ENCODE measurements around the gene HDAC8.
"Not testable (repeated sequence)": the region's sequence is repeated elsewhere in the genome, so short reads cannot be mapped to it uniquely, and the experiment has no call there.

HDAC8 gene

GRCh38 chrX:72460715-72461114, 111.9 kb downstream of the HDAC8 start:
- DNase-seq (ENCODE audit: low read depth), result no peak

GRCh38 chrX:72449034-72449433, 123.6 kb downstream of the HDAC8 start:
- DNase-seq (ENCODE audit: low read depth), result not testable (repeated sequence)

GRCh38 chrX:72440764-72441163, 131.9 kb downstream of the HDAC8 start:
- DNase-seq (ENCODE audit: low read depth), result not testable (repeated sequence)

- no peak for DNase-seq (ENCODE audit: low read depth)
These were observed 136.6 kb downstream of the HDAC8 start for GRCh38 chrX:72436010-72436409.

GRCh38 chrX:72430405-72430968, 142.2 kb downstream of the HDAC8 start:
- no peak for DNase-seq (ENCODE audit: low read depth)

GRCh38 chrX:72421797-72422196, 150.8 kb downstream of the HDAC8 start:
- no peak for DNase-seq (ENCODE audit: low read depth)

DNA sequence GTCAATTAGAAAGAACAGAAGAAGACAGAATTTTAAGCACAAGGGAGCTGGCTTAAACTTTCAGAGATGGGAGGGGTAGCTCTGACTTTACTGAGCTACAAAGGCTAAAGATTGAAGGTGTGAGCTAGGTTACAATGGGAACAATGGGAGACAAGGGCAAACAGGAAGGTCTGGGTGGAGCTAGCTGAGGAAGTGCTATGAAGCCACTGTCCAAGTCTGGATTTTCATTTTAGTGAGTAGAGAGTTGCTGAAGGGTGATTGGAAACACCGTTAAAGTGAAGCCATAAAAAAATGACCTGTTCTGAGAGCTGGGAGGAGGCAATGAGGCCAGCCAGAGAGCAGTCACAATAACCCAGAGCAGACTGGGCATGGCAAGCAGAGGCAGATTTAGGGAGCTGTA, 162.7 kb downstream of the HDAC8 start:
- no peak for DNase-seq (ENCODE audit: low read depth)

- DNase-seq (ENCODE audit: low read depth), result no peak
These were observed 163.8 kb downstream of the HDAC8 start for GRCh38 chrX:72408885-72409284.

- not testable (repeated sequence) for DNase-seq (ENCODE audit: low read depth)
These were observed 167.5 kb downstream of the HDAC8 start for GRCh38 chrX:72405136-72405535.

DNA sequence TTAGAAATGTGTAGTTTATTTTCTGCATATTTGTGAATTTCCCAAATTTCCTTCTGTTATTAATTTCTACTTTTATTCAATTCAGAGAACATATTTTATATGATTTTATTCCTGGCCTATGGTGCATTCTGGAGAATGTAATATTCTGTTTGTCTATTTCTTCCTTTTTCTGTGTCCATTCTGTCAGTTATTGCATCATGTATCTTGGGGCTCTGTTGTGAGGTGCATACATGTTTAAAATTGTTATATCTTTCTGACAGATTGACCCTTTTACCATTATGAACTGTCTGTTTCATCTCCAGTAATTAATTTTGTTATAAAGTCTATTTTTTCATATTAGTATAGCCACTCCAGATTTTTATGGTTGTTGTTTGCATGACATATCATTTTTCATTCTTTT, 170.0 kb downstream of the HDAC8 start:
- DNase-seq (ENCODE audit: low read depth), result no peak

DNA sequence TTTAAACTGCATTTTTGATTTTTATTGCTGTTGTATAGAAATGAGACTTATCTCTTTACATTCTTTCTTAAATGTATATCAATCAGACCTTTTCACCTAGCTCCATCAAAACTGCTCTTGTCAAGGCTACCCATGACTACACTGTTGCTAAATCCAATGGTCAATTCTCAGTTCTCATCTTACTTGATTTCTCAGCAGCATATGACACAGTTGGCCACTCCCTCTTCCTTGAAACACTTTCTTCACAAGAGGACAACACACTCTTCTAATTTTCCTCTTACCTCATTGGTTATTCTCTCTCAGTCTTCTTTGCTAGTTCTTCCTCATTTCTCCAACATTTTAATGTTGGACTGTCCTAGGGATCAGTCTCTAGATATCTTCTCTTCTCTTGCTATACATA, 172.8 kb downstream of the HDAC8 start:
- no peak for DNase-seq (ENCODE audit: low read depth)

- DNase-seq (ENCODE audit: low read depth), result no peak
These were observed 176.5 kb downstream of the HDAC8 start for GRCh38 chrX:72396117-72396516.

DNA sequence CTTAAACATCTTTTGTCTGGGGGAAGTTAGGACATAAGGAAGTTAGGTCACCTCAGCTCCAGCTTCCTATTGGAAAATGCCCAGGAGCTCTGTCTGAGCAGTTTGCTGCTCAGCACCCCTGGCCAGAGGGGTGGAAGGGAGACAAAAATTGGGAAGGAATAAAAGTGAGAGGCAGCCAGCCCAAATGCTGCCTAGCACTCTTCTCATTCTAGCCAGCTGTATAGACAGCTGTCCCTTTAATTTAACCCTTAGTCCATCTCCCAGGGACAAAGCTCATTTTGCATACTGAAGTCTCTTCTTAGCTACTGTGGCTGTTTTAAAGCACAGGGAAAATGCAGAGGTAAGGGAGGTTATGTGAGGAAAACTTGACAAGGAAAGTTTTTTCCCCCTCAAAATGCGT, 177.4 kb downstream of the HDAC8 start:
- DNase-seq (ENCODE audit: low read depth), result no peak

DNA sequence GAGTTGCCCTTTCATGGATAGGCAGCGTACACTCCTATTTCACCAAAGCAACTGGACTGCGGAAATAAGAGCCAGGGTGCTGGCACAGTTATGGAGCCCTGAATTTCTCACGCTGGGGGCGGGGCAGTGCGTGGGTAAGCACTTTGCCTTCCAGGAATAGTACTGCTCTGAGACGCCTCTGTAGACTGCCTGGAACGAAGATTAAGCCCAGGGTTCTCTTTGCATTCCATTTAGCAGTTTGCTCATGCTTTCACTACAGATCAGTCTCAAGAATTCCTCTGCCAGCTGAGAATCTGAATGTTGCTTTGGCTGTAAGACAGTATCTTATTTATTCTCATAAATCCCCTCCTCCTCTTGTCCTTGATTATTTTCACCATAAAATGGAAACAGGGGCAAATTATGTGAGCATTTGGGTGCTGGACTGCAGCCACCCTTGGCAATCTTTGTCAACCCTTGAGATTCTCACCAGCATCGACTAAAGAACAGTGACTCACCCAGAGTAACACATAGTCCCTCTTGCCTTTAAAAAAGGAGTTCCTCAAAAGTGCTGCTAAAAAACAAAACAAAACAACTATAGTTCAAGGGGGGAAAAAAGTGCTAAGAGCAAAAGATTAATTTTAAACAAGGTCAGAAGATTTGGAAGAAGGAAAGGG, 178.0 kb downstream of the HDAC8 start:
- no peak for DNase-seq (ENCODE audit: low read depth)

DNA sequence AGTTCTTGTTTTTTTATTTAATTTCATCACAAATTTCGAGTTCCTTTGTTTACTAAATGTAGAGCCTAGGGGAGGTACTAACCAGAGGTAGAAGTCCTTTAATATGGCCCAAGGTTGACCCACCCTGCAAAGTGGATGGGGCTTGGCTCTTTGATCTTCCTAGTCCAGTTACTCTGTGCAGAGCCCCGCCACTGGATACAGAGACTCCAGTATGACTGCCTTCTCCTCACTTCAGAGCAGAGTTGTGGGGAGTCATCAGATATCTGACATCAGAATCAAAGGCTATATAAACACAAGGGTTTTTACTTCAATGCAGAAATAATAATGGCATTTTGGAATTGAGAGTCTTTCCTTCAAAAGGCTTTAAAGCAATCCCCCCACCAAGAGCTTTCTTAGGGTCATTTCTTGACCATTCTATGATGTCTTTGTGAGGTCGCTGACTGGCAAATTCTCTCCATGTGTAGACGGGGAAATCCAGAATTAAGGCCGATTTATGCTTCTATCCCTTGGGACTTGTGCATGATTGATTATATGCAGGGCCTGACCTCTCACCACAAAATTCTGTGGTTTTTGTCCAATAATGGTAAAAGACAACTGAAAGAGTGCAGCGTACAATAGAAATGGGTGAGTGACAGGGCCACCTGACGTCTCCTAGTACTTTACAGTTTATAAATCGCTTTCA, 178.7 kb downstream of the HDAC8 start:
- DNase-seq (ENCODE audit: low read depth), result no peak

- no peak for DNase-seq (ENCODE audit: low read depth)
These were observed 179.5 kb downstream of the HDAC8 start for GRCh38 chrX:72392816-72393800.

GRCh38 chrX:72392042-72392441, 180.6 kb downstream of the HDAC8 start:
- no peak for DNase-seq (ENCODE audit: low read depth)

DNA sequence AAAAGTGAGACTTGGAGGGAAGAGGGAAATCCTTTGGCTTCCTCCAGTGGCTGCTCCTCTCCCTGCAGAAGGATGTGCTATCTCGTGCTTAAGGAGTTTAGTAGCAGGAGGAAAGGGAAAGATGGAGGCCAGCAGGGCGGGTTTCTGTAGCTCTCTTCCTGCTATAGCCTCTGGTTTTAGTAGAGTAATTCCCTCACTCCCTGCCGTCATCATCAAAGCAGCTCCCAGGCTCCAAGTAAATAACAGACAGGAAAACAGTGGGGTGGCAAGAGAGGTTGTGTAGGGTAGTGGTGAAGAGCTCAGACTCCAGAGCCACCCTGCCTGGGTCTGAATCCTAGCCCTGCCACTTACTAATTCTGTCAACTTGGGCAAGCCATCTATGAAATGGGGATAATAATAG, 185.4 kb downstream of the HDAC8 start:
- no peak for DNase-seq (ENCODE audit: low read depth)

GRCh38 chrX:72382202-72382595, 190.4 kb downstream of the HDAC8 start:
- no peak for DNase-seq (ENCODE audit: low read depth)

DNA sequence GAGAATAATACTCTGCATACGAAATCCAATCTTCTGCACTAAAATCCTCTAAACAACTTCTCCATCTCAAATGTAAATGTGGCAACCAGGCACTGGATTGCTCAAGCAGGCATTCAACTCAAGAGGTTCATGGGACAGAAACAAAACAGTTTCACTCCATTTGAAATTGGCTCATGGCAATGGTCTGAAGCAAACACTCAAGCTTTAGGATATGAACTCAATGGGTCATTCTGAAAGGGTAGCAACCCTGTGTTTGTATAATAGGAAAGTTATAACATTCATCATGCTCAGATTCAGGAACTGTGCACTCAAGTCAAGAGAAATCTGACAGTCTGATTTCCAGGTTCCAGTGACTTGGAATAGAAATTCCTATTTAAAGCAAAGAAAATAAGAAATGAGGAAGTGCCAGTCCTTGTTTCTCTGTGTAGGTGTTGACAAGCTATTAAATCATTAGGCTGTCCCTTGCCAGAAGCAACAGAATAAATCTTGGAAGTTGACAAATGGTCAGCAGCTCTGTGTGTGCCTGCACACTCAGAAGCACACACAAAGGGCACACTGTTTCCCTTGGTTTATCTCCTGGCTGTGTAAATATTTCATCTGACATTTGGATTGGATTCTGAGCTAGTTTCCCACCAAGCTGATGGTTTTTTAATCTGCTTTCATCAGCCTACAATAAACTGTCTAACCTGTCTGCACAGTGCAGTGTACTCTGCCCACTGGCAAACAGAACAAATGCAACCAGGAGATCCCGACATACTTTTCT, 191.0 kb downstream of the HDAC8 start:
- no peak for DNase-seq (ENCODE audit: low read depth)

- no peak for DNase-seq (ENCODE audit: low read depth)
These were observed 196.5 kb downstream of the HDAC8 start for GRCh38 chrX:72376124-72376523.

- no peak for DNase-seq (ENCODE audit: low read depth)
These were observed 199.5 kb downstream of the HDAC8 start for GRCh38 chrX:72373136-72373535.

Measured in activated T-helper 1 cell treated with Interleukin-2 at 50 U/mL for 16 hours (primary cell).